ENCODE measurements around the gene LGALS13.

LGALS13 gene

DNA sequence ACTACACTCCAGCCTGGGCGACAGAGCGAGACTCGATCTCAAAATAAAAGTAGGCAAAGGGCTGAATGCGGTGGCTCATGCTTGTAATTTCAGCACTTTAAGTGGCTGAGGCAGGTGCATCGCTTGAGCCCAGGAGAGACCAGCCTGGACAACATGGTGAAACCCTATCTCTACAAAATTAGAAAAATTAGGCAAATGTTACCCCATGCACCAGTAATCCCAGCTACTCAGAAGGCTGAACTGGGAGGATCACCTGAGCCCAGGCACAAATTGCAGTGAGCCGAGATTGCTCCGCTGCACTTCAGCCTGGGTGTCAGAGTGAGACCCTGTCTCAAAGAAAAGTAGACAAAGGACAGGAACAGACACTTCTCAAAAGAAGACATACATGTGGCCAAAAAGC, 9.9 kb upstream of the LGALS13 start:
- no peaks in the 10 kb centered on the region for H3K4me1 ChIP-seq (ENCODE audit: insufficient read depth, insufficient read length)

DNA sequence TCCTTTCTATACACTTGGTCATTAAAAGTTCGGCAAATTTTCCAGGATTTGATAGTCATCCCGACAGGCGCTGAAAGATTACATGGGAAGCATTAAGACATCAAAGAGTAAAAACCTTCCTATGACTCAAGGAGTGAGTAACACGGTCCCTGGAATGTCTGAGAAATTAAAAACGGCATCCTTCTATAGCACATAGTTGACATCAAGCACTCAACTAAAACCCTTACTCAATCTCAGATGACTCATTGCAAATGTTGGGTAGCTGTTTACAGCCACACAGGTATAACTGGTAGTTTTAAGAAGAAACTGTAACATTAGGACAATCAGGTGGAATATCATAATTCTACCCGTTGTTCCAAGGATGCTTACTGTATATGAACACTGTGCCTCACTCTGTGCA, 6.4 kb upstream of the LGALS13 start:
- Histone ChIP-seq H3K27me3 (ENCODE audit: insufficient read depth, insufficient read length) (peaks cover 76% of the 10 kb centered on the region), H3K9ac (ENCODE audit: insufficient read length, low read depth) (no peak overlapping the region), H3K36me3 (ENCODE audit: insufficient read depth, insufficient read length, low read length) (no peaks in the 10 kb centered on the region), H3K4me1 (ENCODE audit: insufficient read depth, insufficient read length) (no peaks in the 10 kb centered on the region), H3K4me3 (ENCODE audit: insufficient read length, low read depth) (no peak overlapping the region), H3K9me3 (ENCODE audit: insufficient read depth, low read length) (no peaks in the 10 kb centered on the region)
- TF ChIP-seq SUZ12 (IDR thresholded peaks at IDR 0.05; ENCODE audit: extremely low read depth, insufficient read depth, insufficient read length), result no peak
- TF ChIP-seq YY1 (IDR thresholded peaks at IDR 0.05; ENCODE audit: insufficient read depth, insufficient read length), result no peak
- TF ChIP-seq ZNF274 (IDR thresholded peaks at IDR 0.05; ENCODE audit: low read depth, low read length), result no peak
- no peak for DNase-seq (ENCODE audit: low read depth, low spot score)

More for the DNA sequence above, 9.9 kb upstream of the LGALS13 start:
- no peak for DNase-seq (ENCODE audit: low read depth, low spot score)
- Histone ChIP-seq H3K4me3 (ENCODE audit: insufficient read length, low read depth) (no peak overlapping the region), H3K27me3 (ENCODE audit: insufficient read depth, insufficient read length) (peaks cover 75% of the 10 kb centered on the region), H3K36me3 (ENCODE audit: insufficient read depth, insufficient read length, low read length) (no peaks in the 10 kb centered on the region), H3K9ac (ENCODE audit: insufficient read length, low read depth) (no peak overlapping the region), H3K9me3 (ENCODE audit: insufficient read depth, low read length) (no peaks in the 10 kb centered on the region)
- TF ChIP-seq YY1 (IDR thresholded peaks at IDR 0.05; ENCODE audit: insufficient read depth, insufficient read length) (no peak), ZNF274 (IDR thresholded peaks at IDR 0.05; ENCODE audit: low read depth, low read length) (no peak), SUZ12 (IDR thresholded peaks at IDR 0.05; ENCODE audit: extremely low read depth, insufficient read depth, insufficient read length) (no peak)

DNA sequence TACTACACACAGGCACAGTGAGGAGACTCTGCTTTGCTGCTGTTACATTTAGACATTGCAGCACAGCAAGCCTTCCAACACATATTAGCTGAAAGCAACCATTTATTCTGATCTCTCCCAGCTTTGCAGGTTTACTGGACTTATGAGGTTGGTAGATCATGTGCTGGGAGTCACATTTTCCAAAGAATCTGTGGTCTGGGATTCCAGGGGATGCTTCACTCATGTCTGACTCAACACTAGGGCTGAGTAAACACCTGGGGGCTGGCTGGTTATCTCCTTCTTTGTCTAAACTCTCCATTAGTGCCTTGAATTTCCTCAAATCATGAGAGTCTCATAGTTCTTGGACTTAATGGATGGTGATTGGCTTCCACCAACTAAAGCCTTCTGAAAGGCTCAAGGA, 5.4 kb upstream of the LGALS13 start:
- DNase-seq (ENCODE audit: low read depth, low spot score), result no peak
- TF ChIP-seq SUZ12 (IDR thresholded peaks at IDR 0.05; ENCODE audit: extremely low read depth, insufficient read depth, insufficient read length) (no peak), ZNF274 (IDR thresholded peaks at IDR 0.05; ENCODE audit: low read depth, low read length) (no peak), YY1 (IDR thresholded peaks at IDR 0.05; ENCODE audit: insufficient read depth, insufficient read length) (no peak)

DNA sequence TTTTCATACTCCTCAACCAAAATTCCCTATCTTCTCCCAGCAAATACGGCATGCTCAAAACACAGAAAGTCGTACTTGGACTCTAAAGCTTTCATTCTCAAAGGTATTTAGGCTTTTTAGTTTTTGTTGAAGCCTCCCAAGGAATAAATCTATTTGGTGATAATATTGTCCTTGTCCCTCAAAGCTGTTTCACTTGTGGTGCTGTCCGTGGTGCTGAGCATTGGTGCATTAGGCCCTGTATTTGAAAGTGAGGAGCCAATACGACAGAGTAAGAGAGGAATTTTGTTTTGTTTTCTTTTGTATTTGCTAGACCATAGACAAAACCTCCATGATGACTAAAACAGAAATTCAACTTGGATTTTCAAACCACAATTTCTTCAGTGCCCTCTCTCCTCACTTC, 3.2 kb upstream of the LGALS13 start:
- Histone ChIP-seq H3K9me3 (ENCODE audit: insufficient read depth, low read length) (no peaks in the 10 kb centered on the region), H3K27me3 (ENCODE audit: insufficient read depth, insufficient read length) (peaks cover 68% of the 10 kb centered on the region), H3K4me1 (ENCODE audit: insufficient read depth, insufficient read length) (no peaks in the 10 kb centered on the region), H3K9ac (ENCODE audit: insufficient read length, low read depth) (no peak overlapping the region), H3K4me3 (ENCODE audit: insufficient read length, low read depth) (no peak overlapping the region), H3K36me3 (ENCODE audit: insufficient read depth, insufficient read length, low read length) (no peaks in the 10 kb centered on the region)
- no peak for TF ChIP-seq SUZ12 (IDR thresholded peaks at IDR 0.05; ENCODE audit: extremely low read depth, insufficient read depth, insufficient read length)
- DNase-seq (ENCODE audit: low read depth, low spot score), result peak; percentile 20

More for the DNA sequence above, 5.4 kb upstream of the LGALS13 start:
- no peaks in the 10 kb centered on the region for H3K4me1 ChIP-seq (ENCODE audit: insufficient read depth, insufficient read length)
- no peaks in the 10 kb centered on the region for H3K9me3 ChIP-seq (ENCODE audit: insufficient read depth, low read length)
- H3K4me3 ChIP-seq (ENCODE audit: insufficient read length, low read depth), result no peak overlapping the region
- H3K36me3 ChIP-seq (ENCODE audit: insufficient read depth, insufficient read length, low read length), result no peaks in the 10 kb centered on the region
- H3K9ac ChIP-seq (ENCODE audit: insufficient read length, low read depth), result no peak overlapping the region
- peaks cover 73% of the 10 kb centered on the region for H3K27me3 ChIP-seq (ENCODE audit: insufficient read depth, insufficient read length)

DNA sequence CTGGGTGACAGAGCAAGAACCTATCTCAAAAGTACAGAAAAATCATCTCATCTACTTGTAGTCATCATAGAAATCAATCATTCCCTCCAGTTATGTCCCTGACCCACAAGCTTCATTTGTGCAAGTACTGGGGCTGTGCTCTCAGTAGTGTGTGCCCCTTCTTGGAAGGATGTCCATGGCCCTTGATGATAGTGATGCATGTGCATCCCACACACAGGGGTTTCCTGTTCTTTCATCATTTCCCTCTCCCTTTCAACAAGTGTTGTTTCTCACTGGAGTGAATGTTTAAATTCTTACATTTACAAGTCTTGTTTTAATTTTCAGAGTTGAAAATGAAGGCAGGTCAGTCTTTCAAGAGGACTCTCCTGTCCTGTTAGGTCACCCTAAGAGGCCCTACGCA, 1.5 kb downstream of the LGALS13 start:
- TF ChIP-seq SUZ12 (IDR thresholded peaks at IDR 0.05; ENCODE audit: extremely low read depth, insufficient read depth, insufficient read length), result no peak
- TF ChIP-seq YY1 (IDR thresholded peaks at IDR 0.05; ENCODE audit: insufficient read depth, insufficient read length), result no peak
- no peak for TF ChIP-seq ZNF274 (IDR thresholded peaks at IDR 0.05; ENCODE audit: low read depth, low read length)
- Histone ChIP-seq H3K27me3 (ENCODE audit: insufficient read depth, insufficient read length) (peaks cover 36% of the 10 kb centered on the region), H3K36me3 (ENCODE audit: insufficient read depth, insufficient read length, low read length) (no peaks in the 10 kb centered on the region)

DNA sequence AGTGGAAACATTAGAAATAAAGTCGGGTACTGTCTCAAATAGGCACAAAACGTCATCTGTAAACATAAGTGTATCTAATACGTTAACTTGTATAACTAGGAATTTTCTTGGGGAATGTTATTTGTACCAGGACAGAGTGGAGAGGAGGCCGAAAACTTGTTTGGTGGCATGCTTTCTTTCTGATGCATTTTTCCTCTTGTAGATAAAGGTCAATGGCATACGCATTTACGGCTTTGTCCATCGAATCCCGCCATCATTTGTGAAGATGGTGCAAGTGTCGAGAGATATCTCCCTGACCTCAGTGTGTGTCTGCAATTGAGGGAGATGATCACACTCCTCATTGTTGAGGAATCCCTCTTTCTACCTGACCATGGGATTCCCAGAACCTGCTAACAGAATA, 4.7 kb downstream of the LGALS13 start:
- Histone ChIP-seq H3K9me3 (ENCODE audit: insufficient read depth, low read length) (no peaks in the 10 kb centered on the region), H3K9ac (ENCODE audit: insufficient read length, low read depth) (no peak overlapping the region), H3K27me3 (ENCODE audit: insufficient read depth, insufficient read length) (peaks cover 33% of the 10 kb centered on the region), H3K4me1 (ENCODE audit: insufficient read depth, insufficient read length) (no peaks in the 10 kb centered on the region), H3K4me3 (ENCODE audit: insufficient read length, low read depth) (no peak overlapping the region), H3K36me3 (ENCODE audit: insufficient read depth, insufficient read length, low read length) (no peaks in the 10 kb centered on the region)
- TF ChIP-seq YY1 (IDR thresholded peaks at IDR 0.05; ENCODE audit: insufficient read depth, insufficient read length) (no peak), SUZ12 (IDR thresholded peaks at IDR 0.05; ENCODE audit: extremely low read depth, insufficient read depth, insufficient read length) (no peak), ZNF274 (IDR thresholded peaks at IDR 0.05; ENCODE audit: low read depth, low read length) (no peak)
- DNase-seq (ENCODE audit: low read depth, low spot score), result no peak

More for the DNA sequence above, 1.5 kb downstream of the LGALS13 start:
- no peak for DNase-seq (ENCODE audit: low read depth, low spot score)
- H3K9me3 ChIP-seq (ENCODE audit: insufficient read depth, low read length), result no peaks in the 10 kb centered on the region
- H3K4me1 ChIP-seq (ENCODE audit: insufficient read depth, insufficient read length), result no peaks in the 10 kb centered on the region
- H3K9ac ChIP-seq (ENCODE audit: insufficient read length, low read depth), result no peak overlapping the region
- no peak overlapping the region for H3K4me3 ChIP-seq (ENCODE audit: insufficient read length, low read depth)

DNA sequence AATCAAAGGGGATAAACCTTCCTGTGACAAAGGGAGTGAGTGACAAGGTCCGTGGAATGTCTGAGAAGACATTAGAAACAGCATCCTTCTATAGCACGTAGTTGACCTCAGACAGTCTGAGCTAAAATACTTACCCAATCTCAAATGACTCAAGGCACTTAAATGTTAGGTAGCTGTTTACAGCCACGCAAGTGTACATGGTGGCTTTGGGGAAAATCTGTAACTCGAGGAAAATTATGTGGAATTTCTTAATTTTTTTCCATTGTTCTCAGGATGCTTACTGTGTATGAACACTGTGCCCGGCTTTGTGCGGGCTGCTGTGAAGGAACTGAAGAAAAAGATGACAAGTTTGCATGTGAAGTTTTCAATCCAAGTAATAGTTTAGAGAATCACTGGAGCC, 5.2 kb downstream of the LGALS13 start:
- Histone ChIP-seq H3K36me3 (ENCODE audit: insufficient read depth, insufficient read length, low read length) (no peaks in the 10 kb centered on the region), H3K27me3 (ENCODE audit: insufficient read depth, insufficient read length) (peaks cover 28% of the 10 kb centered on the region), H3K9me3 (ENCODE audit: insufficient read depth, low read length) (no peaks in the 10 kb centered on the region), H3K4me1 (ENCODE audit: insufficient read depth, insufficient read length) (no peaks in the 10 kb centered on the region), H3K9ac (ENCODE audit: insufficient read length, low read depth) (no peak overlapping the region), H3K4me3 (ENCODE audit: insufficient read length, low read depth) (no peak overlapping the region)
- TF ChIP-seq SUZ12 (IDR thresholded peaks at IDR 0.05; ENCODE audit: extremely low read depth, insufficient read depth, insufficient read length) (no peak), YY1 (IDR thresholded peaks at IDR 0.05; ENCODE audit: insufficient read depth, insufficient read length) (no peak), ZNF274 (IDR thresholded peaks at IDR 0.05; ENCODE audit: low read depth, low read length) (no peak)
- no peak for DNase-seq (ENCODE audit: low read depth, low spot score)

DNA sequence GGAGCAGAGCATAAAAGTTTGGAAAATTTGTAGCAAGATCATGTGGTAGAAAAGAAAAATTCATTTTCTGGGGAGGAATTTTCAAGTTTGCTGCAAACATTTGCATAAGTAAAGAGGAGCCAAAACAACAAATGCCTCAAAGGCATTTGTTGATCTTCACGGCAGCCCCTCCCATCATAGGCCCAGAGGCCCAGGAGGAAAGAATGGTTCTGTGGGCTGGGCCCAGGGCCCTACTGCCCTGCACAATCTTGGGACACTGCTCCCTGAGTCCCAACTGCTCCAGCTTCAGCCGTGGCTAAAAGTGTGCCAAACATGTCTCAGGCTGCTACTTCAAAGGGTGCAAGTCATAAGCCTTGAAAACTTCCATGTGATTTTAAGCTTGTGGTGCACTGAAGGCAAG, 11.3 kb downstream of the LGALS13 start:
- H3K4me1 ChIP-seq (ENCODE audit: insufficient read depth, insufficient read length), result no peaks in the 10 kb centered on the region
- H3K9ac ChIP-seq (ENCODE audit: insufficient read length, low read depth), result no peak overlapping the region
- H3K36me3 ChIP-seq (ENCODE audit: insufficient read depth, insufficient read length, low read length), result no peaks in the 10 kb centered on the region
- peaks cover 15% of the 10 kb centered on the region; the same call in 1 of the 2 replicates for H3K9me3 ChIP-seq (ENCODE audit: insufficient read depth, low read length)
- no peak for DNase-seq (ENCODE audit: low read depth, low spot score)
- TF ChIP-seq YY1 (IDR thresholded peaks at IDR 0.05; ENCODE audit: insufficient read depth, insufficient read length) (no peak), ZNF274 (IDR thresholded peaks at IDR 0.05; ENCODE audit: low read depth, low read length) (no peak)
- no peak overlapping the region for H3K4me3 ChIP-seq (ENCODE audit: insufficient read length, low read depth)
- peaks cover 11% of the 10 kb centered on the region for H3K27me3 ChIP-seq (ENCODE audit: insufficient read depth, insufficient read length)

All from NT2/D1 (cell line).